A673 (cell line): ENCODE results near the gene CLCN7.

Source experiments
- CTCF ChIP-seq: fragments of 300-800, 200-600 bp; sonication (generic); conservative IDR thresholded peaks from 2 replicates; pipeline ENCODE4 v1.5.1; 2017; ENCODE audit warnings: low read depth, mild to moderate bottlenecking, antibody characterized with exemption, low read length, moderate library complexity, mixed read lengths
- EZH2 ChIP-seq: fragments of 200-600 bp; sonication (generic); IDR thresholded peaks from 2 replicates; pipeline ENCODE4 v1.6.1; 2017; ENCODE audit warnings: borderline replicate concordance, low read depth, mild to moderate bottlenecking, mixed read lengths, antibody characterized with exemption, low read length; ENCODE audit not compliant: poor library complexity, severe bottlenecking

- TF ChIP-seq CTCF (no peak), EZH2 (no peak)
These were observed 23.0 kb downstream of the CLCN7 start for GRCh38 chr16:1451702-1452392.
